IMR-90 (cell line): ENCODE results near the gene ACIN1.

ENCODE experiments used
- CEBPB ChIP-seq: IDR thresholded peaks from 2 replicates; pipeline ENCODE4 v1.6.1; 2012; ENCODE audit warnings: low read depth, low read length, improper control_type of control experiment
- NFE2L2 ChIP-seq: fragments of 150-350 bp; IDR thresholded peaks from 2 replicates; pipeline ENCODE4 v1.6.1; 2016; ENCODE audit warnings: low read depth, mild to moderate bottlenecking, low read length
- RAD21 ChIP-seq: IDR thresholded peaks from 2 replicates; pipeline ENCODE4 v1.6.1; 2012; ENCODE audit warnings: low read length, improper control_type of control experiment
- TF ChIP-seq, protein P1 (sequence below): conservative IDR thresholded peaks from 2 replicates; pipeline ENCODE4 v1.5.1; 2012; ENCODE audit warnings: mild to moderate bottlenecking, low read depth, low read length, improper control_type of control experiment
- TF ChIP-seq, protein P2 (sequence below): fragments of 150-350 bp; IDR thresholded peaks from 2 replicates; pipeline ENCODE4 v1.6.1; 2017; ENCODE audit warnings: mild to moderate bottlenecking, antibody characterized with exemption, low read length, low read depth

DNA sequence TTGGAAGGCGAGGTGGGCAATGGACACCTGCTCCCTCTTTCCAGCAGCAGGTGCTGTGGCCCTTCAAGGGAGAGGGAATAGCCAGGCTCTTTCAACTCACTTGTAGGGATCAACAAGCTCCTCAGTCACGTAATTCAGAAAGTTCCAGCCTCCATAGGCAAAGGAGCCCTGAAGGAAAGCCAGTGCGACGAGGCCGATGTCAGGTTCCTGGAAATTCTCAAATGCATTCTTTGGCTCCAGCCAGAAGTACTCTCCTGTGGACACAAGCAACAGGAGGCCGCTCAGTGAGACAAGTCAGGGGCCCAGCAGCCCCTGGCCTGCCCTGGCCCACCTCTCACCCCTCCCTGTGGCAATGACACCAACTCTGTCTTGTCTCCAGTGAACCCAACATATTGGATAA, 45.4 kb upstream of the ACIN1 start:
- TF ChIP-seq, protein P1, sequence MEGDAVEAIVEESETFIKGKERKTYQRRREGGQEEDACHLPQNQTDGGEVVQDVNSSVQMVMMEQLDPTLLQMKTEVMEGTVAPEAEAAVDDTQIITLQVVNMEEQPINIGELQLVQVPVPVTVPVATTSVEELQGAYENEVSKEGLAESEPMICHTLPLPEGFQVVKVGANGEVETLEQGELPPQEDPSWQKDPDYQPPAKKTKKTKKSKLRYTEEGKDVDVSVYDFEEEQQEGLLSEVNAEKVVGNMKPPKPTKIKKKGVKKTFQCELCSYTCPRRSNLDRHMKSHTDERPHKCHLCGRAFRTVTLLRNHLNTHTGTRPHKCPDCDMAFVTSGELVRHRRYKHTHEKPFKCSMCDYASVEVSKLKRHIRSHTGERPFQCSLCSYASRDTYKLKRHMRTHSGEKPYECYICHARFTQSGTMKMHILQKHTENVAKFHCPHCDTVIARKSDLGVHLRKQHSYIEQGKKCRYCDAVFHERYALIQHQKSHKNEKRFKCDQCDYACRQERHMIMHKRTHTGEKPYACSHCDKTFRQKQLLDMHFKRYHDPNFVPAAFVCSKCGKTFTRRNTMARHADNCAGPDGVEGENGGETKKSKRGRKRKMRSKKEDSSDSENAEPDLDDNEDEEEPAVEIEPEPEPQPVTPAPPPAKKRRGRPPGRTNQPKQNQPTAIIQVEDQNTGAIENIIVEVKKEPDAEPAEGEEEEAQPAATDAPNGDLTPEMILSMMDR, result no peak
- no peak for TF ChIP-seq CEBPB
- no peak for TF ChIP-seq RAD21
- TF ChIP-seq, protein P2, sequence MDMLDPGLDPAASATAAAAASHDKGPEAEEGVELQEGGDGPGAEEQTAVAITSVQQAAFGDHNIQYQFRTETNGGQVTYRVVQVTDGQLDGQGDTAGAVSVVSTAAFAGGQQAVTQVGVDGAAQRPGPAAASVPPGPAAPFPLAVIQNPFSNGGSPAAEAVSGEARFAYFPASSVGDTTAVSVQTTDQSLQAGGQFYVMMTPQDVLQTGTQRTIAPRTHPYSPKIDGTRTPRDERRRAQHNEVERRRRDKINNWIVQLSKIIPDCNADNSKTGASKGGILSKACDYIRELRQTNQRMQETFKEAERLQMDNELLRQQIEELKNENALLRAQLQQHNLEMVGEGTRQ, result no peak
- TF ChIP-seq NFE2L2, result no peak
